GM19397 (cell line): Measurements from ENCODE around the gene LAMP5.

ENCODE experiments used
- ATAC-seq: cut with Tn5 transposase; IDR thresholded peaks from one replicate; pipeline ENCODE4 v1.9.1; 2021; ENCODE audit warnings: mild to moderate bottlenecking, moderate library complexity; ENCODE audit not compliant: unreplicated experiment

Gene LAMP5

DNA sequence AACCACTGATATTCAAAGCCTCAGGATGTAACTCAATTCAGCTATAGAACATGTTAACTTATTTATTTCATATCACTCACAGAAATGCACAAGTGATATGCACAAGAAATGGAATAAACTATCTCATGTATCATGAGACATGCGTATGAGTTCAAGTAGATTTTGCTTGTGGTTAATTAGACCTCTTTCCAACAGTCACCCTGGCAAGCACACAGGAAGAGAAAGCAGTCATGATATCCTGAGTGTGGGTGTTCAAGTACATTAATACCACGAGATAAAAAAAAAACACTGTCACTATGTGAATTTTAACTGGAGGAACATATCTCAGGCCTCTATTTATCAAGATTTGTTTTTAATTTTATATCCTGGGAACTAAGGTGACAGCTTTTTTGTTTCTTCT, 64.2 kb downstream of the LAMP5 start:
- ATAC-seq, result no peak
